Transverse colon (tissue), 4 donors: ENCODE measurements around the gene ZNF107.

Experiments used
- CTCF ChIP-seq, 5 experiments: fragments of 200-600 bp in 3 of 5; fragments of 450-650 bp in 2 of 5; sonication (generic) in 3 of 5; IDR thresholded peaks; 1 replicate in 2 of 5; 2 replicates in 3 of 5; pipeline ENCODE4 v1.5.1; 2016 to 2017; ENCODE audit warnings: antibody characterized with exemption in 5 of 5, inconsistent platforms in 3 of 5, mild to moderate bottlenecking in 2 of 5, moderate library complexity in 1 of 5
- EP300 ChIP-seq: sonication (generic); formaldehyde crosslinking; IDR thresholded peaks from one replicate; pipeline ENCODE4 v1.6.1; 2017; ENCODE audit warnings: antibody characterized with exemption, low read depth
- POLR2A ChIP-seq: fragments of 450-650 bp; IDR thresholded peaks from one replicate; pipeline ENCODE4 v1.6.1; 2016; ENCODE audit warnings: antibody characterized with exemption, mild to moderate bottlenecking, moderate library complexity
- POLR2AphosphoS5 ChIP-seq, 3 donors: sonication (generic); formaldehyde crosslinking; IDR thresholded peaks; one replicate each; pipeline ENCODE4 v1.6.1; 2016; ENCODE audit warnings: antibody characterized with exemption in 3 of 3

GRCh38 chr7:64640504-64640903 lies 25.4 kb upstream of the ZNF107 start:
- TF ChIP-seq POLR2A (no peak), CTCF (IDR thresholded peaks at IDR 0.05) (no peak), EP300 (no peak), POLR2AphosphoS5 (IDR thresholded peaks at IDR 0.05) (no peak)
